ACC112 (cell line): ENCODE measurements around the gene LRRC27.
"Not testable (repeated sequence)": the region's sequence is repeated elsewhere in the genome, so short reads cannot be mapped to it uniquely, and the experiment has no call there.

ENCODE experiments used
- H2AFZ ChIP-seq: fragments of 200-600 bp; sonication (generic); one replicate; pipeline ENCODE4 v1.6.0; 2017; ENCODE audit warnings: antibody characterized with exemption, low read length; ENCODE audit not compliant: unreplicated experiment
- H3K27ac ChIP-seq: fragments of 200-600 bp; sonication (generic); 2 replicates; pipeline ENCODE4 v1.5.1; 2014; ENCODE audit warnings: low read depth, mild to moderate bottlenecking, antibody characterized with exemption, low read length, moderate library complexity
- H3K27me3 ChIP-seq: fragments of 200-600 bp; sonication (generic); 2 replicates; pipeline ENCODE4 v1.6.1; 2014; ENCODE audit warnings: mild to moderate bottlenecking, antibody characterized with exemption, low read length, moderate library complexity, mixed read lengths; ENCODE audit not compliant: insufficient read depth
- H3K36me3 ChIP-seq: fragments of 200-600 bp; sonication (generic); 2 replicates; pipeline ENCODE4 v1.6.1; 2016; ENCODE audit warnings: mild to moderate bottlenecking, antibody characterized with exemption, low read length, moderate library complexity, mixed read lengths; ENCODE audit not compliant: insufficient read depth
- H3K4me1 ChIP-seq: fragments of 200-600 bp; sonication (generic); one replicate; pipeline ENCODE4 v1.6.1; 2016; ENCODE audit warnings: low read length, mixed read lengths; ENCODE audit not compliant: insufficient read depth, unreplicated experiment, control insufficient read depth
- H3K4me3 ChIP-seq: fragments of 200-600 bp; sonication (generic); 2 replicates; pipeline ENCODE4 v1.5.1; 2014; ENCODE audit warnings: mild to moderate bottlenecking, low read depth, low read length
- H3K79me2 ChIP-seq: fragments of 200-600 bp; sonication (generic); one replicate; pipeline ENCODE4 v1.6.0; 2016; ENCODE audit warnings: low read length; ENCODE audit not compliant: control insufficient read depth, unreplicated experiment, insufficient read depth

The LRRC27 gene

DNA sequence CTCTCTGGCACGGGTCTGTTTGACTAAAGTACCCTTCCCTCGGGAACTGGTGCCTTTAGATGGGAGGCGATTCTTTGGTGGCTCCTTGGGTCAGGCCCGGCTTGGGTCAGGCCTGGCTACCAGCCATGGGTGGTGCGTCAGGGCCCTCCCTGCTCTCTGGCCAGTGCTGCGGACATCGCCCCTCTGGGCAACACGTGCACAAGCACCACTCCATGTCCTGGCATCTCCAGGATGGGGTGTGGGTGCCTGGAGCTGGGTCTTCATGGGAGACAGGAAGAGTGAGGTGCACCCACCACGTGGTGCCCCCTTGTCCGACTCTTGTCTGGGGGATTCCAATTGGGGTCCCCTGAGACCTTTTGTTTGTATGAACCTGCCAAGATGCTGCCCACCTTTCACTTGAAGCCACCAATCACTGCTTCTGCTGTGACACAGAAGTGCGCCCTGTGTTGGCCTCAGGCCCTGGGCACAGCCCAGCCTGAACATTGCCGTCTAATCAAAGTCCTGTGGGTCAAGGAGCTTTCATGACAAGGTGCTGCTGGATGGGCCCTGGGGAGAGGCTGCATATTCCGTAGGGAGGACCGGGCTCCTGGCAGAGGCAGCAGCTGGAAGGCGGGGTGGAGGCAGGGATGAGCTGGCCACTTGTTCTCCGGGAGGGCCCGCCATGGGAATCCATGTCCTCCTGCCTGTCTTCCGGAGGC is 53.9 kb downstream of the LRRC27 start:
- no peak overlapping the region for H2AFZ ChIP-seq
- H3K4me3 ChIP-seq, result no peak overlapping the region
- H3K79me2 ChIP-seq, result no peaks in the 10 kb centered on the region
- no peaks in the 10 kb centered on the region for H3K36me3 ChIP-seq
- H3K27ac ChIP-seq, result no peak overlapping the region
- no peaks in the 10 kb centered on the region for H3K27me3 ChIP-seq
- H3K4me1 ChIP-seq, result no peaks in the 10 kb centered on the region

DNA sequence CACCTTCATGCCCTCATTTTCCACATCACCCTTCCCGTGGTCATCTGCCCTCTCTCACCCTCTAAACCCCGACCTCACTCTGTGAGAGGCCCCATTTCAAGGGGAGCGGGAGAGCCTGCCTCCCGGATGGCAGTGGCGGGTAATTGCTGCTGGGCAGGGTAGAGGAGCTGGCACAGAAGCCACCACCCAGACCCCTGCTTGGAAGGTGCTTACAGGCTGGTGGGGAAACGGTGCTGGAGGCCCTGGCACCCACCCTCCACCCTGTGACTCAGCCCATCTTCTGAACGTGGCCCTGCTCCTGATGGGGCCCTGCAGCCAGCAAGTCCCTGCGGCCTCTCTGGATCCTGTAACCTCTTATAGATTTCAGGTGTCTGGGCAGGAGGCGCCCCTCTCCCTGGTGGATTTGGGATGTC is 54.4 kb downstream of the LRRC27 start:
- Histone ChIP-seq H3K27me3 (no peaks in the 10 kb centered on the region), H3K4me1 (no peaks in the 10 kb centered on the region), H3K27ac (no peak overlapping the region), H2AFZ (no peak overlapping the region), H3K79me2 (no peaks in the 10 kb centered on the region), H3K36me3 (no peaks in the 10 kb centered on the region), H3K4me3 (no peak overlapping the region)

DNA sequence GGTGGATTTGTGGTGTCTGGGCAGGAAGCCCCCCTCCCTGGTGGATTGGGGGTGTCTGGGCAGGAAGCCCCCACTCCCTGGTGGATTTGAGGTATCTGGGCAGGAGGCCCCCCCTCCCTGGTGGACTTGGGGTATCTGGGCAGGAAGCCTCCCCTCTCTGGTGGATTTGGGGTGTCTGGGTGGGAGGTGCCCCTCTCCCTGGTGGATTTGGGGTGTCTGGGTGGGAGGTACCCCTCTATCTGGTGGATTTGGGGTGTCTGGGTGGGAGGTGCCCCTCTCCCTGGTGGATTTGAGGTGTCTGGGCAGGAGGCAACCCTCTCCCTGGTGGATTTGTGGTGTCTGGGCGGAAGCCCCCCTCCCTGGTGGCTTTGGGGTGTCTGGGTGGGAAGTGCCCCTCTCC is 54.9 kb downstream of the LRRC27 start:
- H3K4me1 ChIP-seq, H3K27me3 ChIP-seq, H3K79me2 ChIP-seq, H3K36me3 ChIP-seq, H3K27ac ChIP-seq, H2AFZ ChIP-seq, H3K4me3 ChIP-seq: not testable (repeated sequence)

DNA sequence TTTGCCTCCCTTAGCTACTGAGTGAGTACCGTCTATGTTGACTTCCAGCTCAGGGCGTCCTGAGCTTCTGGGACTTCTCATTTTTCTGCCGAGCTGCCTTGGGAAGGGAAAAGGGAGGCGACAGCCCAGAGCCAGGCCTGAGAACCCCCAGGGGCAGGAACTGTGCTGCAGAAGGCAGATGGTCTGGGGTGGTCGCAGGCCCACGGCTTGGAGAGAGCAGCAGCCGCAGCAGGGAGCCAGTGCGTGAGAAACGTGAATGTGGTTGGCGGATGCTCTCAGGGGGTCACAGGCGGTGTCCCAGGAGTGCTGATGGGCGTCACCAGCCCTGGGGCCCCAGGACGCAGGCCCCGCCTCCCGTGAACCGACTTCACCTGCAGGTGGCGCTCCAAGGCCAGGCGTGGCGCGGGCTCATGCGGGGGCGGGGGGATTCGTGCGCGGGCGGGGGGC is 55.8 kb downstream of the LRRC27 start:
- Histone ChIP-seq H3K4me1 (no peaks in the 10 kb centered on the region), H3K27me3 (no peaks in the 10 kb centered on the region), H2AFZ (no peak overlapping the region), H3K27ac (no peak overlapping the region), H3K36me3 (no peaks in the 10 kb centered on the region), H3K79me2 (no peaks in the 10 kb centered on the region), H3K4me3 (no peak overlapping the region)

DNA sequence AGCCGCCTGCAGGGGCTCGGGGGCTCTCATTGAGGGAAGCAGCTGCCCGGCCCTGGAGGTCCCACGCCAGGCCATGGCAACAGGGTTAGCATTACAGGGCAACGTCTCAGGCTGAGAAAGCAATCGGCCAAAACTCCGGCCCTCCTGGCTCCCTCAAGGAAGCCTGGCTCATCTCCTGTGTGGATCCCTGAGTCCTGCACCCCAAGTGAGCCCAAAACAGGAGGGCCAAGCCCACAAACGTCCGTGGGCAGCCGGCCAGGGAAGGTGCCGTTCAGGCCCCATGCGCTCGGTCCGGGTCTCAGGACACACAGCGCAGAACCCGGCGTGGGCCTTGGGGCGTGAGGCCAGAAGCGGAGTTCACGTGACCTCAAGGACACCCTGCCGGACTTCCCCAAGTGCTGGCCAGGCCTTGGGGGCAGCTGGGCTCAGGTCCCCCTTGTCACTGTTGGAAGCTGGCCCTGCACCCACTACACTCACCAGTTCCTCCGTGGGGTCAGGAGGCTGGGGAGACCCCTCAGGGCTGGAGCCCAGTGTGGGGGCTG is 57.0 kb downstream of the LRRC27 start:
- Histone ChIP-seq H2AFZ (no peak overlapping the region), H3K4me1 (no peaks in the 10 kb centered on the region), H3K27ac (no peak overlapping the region), H3K79me2 (no peaks in the 10 kb centered on the region), H3K27me3 (no peaks in the 10 kb centered on the region), H3K4me3 (no peak overlapping the region), H3K36me3 (no peaks in the 10 kb centered on the region)

DNA sequence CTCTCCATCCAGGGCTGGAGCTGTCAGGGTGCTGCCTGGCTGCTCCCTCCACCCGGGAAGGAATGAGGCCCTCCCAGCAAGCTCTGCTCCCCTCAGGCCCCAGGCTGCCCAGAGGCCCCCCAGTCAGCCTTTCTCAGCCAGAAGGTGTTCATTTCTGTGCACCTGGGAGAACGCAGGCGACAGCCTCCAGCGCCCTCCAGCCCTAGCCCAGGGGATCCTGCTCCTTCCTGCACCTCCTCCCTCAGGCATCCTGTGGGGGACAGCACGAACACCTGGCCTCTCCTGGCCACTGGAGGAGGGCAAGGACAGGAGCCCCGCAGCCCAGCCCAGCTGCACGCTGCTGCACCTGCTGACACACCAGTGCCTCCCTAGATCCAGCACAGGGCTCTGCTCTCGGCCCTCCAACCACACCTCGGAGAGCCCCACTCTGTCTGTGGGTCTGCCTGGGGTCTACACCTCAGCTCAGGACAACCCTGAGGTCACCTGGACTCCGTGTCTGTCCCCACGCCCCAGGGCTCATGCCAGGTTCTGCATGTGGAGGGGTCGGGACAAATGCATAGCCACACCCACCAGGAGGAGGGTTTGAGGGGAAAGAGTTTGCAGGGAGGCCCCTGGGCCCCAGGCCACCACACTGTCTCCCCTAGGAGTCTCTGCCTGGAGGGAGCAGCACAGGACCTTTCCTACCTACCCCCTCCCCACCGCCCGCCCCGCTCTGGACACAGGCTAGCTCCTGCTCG is 57.6 kb downstream of the LRRC27 start:
- Histone ChIP-seq H3K79me2 (no peaks in the 10 kb centered on the region), H3K4me1 (no peaks in the 10 kb centered on the region), H3K27ac (no peak overlapping the region), H3K27me3 (no peaks in the 10 kb centered on the region), H3K36me3 (no peaks in the 10 kb centered on the region), H2AFZ (no peak overlapping the region), H3K4me3 (no peak overlapping the region)

DNA sequence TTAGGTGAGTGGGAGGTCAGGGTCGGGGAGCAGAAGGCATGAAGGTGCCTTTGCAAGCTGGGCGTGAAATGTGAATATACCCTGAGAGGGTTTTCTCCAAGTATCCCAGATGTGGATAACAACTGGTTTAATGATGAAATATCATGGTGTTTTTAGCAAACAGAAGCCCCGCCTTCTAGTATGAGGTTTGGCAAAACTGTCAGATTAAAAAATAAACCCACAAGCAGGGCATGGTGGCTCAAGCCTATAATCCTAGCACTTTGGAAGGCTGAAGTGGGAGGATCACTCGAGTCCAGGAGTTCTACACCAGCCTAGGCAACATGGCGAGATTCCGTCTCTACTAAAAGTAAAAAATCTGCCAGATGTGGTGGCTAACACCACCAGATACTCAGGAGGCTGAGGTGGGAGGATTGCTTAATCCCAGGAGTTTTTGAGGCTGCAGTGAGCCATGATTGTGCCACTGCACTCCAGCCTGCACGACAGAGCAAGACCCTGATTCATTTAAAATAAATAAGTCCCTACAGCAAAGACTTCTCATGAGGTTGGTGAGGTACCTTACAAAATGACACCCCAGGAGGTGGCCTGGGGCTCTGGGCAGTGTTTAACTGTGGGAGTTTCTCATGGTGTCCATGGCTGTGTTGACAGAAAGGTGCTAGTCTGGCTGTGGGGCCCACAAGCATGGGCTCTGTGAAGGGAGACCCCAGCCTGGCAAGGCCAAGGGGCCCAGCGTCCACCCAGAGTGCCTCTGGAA is 58.4 kb downstream of the LRRC27 start:
- H3K79me2 ChIP-seq, result no peaks in the 10 kb centered on the region
- no peaks in the 10 kb centered on the region for H3K36me3 ChIP-seq
- H3K27ac ChIP-seq, result no peak overlapping the region
- no peak overlapping the region for H2AFZ ChIP-seq
- H3K27me3 ChIP-seq, result no peaks in the 10 kb centered on the region
- no peak overlapping the region for H3K4me3 ChIP-seq
- peaks cover under 1% of the 10 kb centered on the region for H3K4me1 ChIP-seq

DNA sequence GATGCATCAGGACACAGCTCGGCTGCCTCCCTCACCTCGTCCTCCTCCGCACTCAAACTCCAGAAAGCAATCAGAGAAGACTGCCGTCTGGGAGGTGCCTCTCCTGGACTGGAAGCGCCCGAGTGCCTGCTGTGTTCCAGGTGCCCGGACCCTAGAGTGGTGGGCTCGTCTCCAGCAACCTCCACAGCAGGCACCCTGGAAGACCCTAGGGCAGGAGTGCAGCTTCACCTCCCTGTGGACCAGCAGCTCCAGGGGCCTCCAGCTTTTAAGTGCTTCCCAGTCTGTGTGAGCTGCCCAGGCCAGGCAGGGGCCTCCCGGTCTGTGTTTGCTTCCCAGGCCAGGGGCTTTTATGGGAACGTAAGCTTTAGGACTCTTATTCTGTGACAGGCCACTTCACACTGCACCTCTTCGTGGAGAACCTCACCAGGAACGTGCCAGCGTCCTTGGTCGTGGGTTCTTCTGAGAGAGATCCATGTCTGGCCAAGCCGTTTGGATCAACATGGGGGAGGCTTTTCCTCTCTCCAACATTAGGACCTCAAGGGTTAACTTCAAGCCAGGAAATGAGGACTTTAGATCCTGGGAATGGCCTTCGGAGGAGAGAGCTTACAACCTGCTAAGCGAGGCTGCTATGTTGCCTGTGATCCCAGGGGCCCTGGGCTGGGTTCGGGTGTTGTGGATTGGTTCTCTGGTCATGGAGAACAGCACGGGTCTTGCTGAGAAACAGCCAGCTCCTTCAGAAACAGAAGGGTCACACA is 59.1 kb downstream of the LRRC27 start:
- no peak overlapping the region for H3K27ac ChIP-seq
- H3K4me1 ChIP-seq, result peaks cover 7% of the 10 kb centered on the region
- H2AFZ ChIP-seq, result no peak overlapping the region

DNA sequence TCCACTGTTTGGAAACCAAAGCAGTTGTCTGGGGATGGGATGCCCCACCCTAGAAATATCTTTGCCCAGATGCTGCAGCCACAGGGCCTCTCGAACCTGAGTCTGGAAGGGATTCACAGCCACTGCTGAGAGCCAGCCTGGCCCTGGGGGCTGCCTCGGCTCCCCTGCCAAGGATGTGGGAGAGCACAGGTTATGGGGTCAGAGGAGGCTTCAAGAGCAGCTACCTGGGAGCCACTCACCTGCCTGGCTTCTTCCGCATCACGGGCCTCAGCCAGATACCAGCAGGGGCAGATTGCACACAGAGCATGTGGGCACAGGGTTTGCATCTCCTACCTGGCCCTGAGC is 59.7 kb downstream of the LRRC27 start:
- Histone ChIP-seq H3K27ac (no peak overlapping the region), H3K27me3 (no peaks in the 10 kb centered on the region), H3K4me1 (peaks cover 7% of the 10 kb centered on the region), H2AFZ (no peak overlapping the region), H3K36me3 (no peaks in the 10 kb centered on the region), H3K4me3 (no peak overlapping the region), H3K79me2 (no peaks in the 10 kb centered on the region)

More for the DNA sequence above, 59.1 kb downstream of the LRRC27 start:
- no peaks in the 10 kb centered on the region for H3K27me3 ChIP-seq
- no peaks in the 10 kb centered on the region for H3K36me3 ChIP-seq
- no peaks in the 10 kb centered on the region for H3K79me2 ChIP-seq
- H3K4me3 ChIP-seq, result no peak overlapping the region

DNA sequence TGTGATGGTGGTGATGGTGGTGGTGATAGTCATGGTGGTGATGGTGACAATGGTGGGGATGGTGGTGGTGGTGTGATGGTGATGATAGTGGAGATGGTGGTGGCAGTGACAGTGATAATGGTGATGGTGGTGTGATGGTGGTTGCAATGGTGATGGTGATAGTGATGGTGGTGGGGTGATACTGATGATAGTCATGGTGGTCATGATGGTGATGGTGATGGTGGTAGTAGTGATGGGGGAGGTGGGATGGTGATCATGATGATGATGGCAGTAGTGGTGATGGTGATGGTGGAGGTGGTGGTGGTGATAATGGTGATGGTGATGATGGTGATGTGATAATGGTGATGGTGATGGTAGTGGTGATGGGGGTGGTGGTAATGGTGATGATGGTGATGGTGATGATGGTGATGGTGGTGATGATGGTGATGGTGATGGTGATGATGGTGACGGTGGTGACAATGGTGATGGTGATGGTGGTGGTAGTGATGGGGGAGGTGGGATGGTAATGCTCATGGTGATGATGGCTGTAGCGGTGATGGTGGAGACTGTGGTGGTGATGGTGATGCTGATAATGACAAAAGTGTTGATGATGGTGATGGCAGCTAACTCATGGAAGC is 60.3 kb downstream of the LRRC27 start:
- H3K36me3 ChIP-seq, result no peaks in the 10 kb centered on the region
- H3K4me3 ChIP-seq, result no peak overlapping the region
- H3K79me2 ChIP-seq, result no peaks in the 10 kb centered on the region
- H3K27ac ChIP-seq, result no peak overlapping the region
- H2AFZ ChIP-seq, result no peak overlapping the region
- peaks cover 7% of the 10 kb centered on the region for H3K4me1 ChIP-seq
- H3K27me3 ChIP-seq, result no peaks in the 10 kb centered on the region
